Lung (tissue), 12 donors: Measurements from ENCODE around the gene DACT2. TPM values are rescaled to one million over a fixed set of nuclear protein-coding genes. Genes with fewer than 3 reads are reported as not detected.
"Not testable (repeated sequence)": the region's sequence is repeated elsewhere in the genome, so short reads cannot be mapped to it uniquely, and the experiment has no call there.

Experiments
- ATAC-seq: fragments of 200-7000 bp; cut with Tn5 transposase; one replicate; pipeline ENCODE4 v1.9.1; 2020; ENCODE audit warnings: moderate number of reproducible peaks; ENCODE audit not compliant: insufficient read depth, low FRiP score
- DNase-seq, 3 donors: peaks; one replicate each; pipeline ENCODE4 v3.0.0-alpha.2; 2013 to 2017
- H3K27ac ChIP-seq, 2 donors: one replicate each; pipeline ENCODE4 v1.5.1; 2013; ENCODE audit warnings: mild to moderate bottlenecking in 2 of 2, moderate library complexity in 2 of 2, control low read depth in 1 of 2, inconsistent platforms in 1 of 2, low read depth in 1 of 2, low read length in 1 of 2
- H3K27me3 ChIP-seq, 3 donors: one replicate each; pipeline ENCODE4 v1.5.1; 2013; ENCODE audit warnings: low read length in 2 of 3; ENCODE audit not compliant: control insufficient read depth in 3 of 3, insufficient read depth in 3 of 3
- H3K36me3 ChIP-seq, 4 donors: one replicate each; pipeline ENCODE4 v1.5.1; 2013; ENCODE audit warnings: low read length in 4 of 4, mild to moderate bottlenecking in 1 of 4, moderate library complexity in 1 of 4; ENCODE audit not compliant: control insufficient read depth in 4 of 4, insufficient read depth in 4 of 4
- H3K4me1 ChIP-seq, 5 donors: one replicate each; pipeline ENCODE4 v1.5.1; 2013; ENCODE audit warnings: low read length in 5 of 5, mild to moderate bottlenecking in 2 of 5, moderate library complexity in 1 of 5; ENCODE audit not compliant: control insufficient read depth in 5 of 5, insufficient read depth in 5 of 5
- H3K4me3 ChIP-seq: one replicate; pipeline ENCODE4 v1.5.1; 2013; ENCODE audit warnings: mild to moderate bottlenecking, control low read depth, moderate library complexity
- H3K9ac ChIP-seq, 2 donors: one replicate each; pipeline ENCODE4 v1.5.1; 2013; ENCODE audit warnings: low read length in 2 of 2, control low read depth in 1 of 2; ENCODE audit not compliant: insufficient read depth in 1 of 2
- H3K9me3 ChIP-seq, 4 donors: one replicate each; pipeline ENCODE4 v1.5.1; 2013; ENCODE audit warnings: low read length in 3 of 4, mild to moderate bottlenecking in 1 of 4, moderate library complexity in 1 of 4; ENCODE audit not compliant: control insufficient read depth in 4 of 4, insufficient read depth in 3 of 4
- WGBS, 2 donors: extraction: QIAGEN DNeasy Blood & Tissue Kit; methylation state at CpG; one replicate each; pipeline ENCODE4 v1.1.7; 2013; 5-methylcytosine and 5-hydroxymethylcytosine counted together
- polyA plus RNA-seq, 2 donors: library from polyadenylated mRNA; stranded (reverse); fragments of 200-250 nt; gene quantifications; one replicate each; pipeline ENCODE4 v1.2.1, GENCODE V29; 2013
- total RNA-seq, 2 donors: library from RNA; depleted of rRNA in 1 of 2; stranded (reverse); fragments of >200 nt in 1 of 2; gene quantifications; one replicate each; pipeline ENCODE4 v1.2.1, GENCODE V29; 2014 to 2021
- TF ChIP-seq, protein P1 (sequence below): IDR thresholded peaks from 2 replicates; pipeline ENCODE4 v1.5.1; 2012; ENCODE audit warnings: mild to moderate bottlenecking; ENCODE audit errors: control extremely low read depth, extremely low read depth
- donor health status: control.
- donor health status: control.
- donor health status: Bipolar disorder and iron deficiency.
- donor health status: healthy.
- donor health status: DM: yes; HTN: yes; CAD: no.

The DACT2 gene
- total and polyA plus RNA-seq, 4 donors = 0.30 to 2.6 (median 1.7) TPM

DNA sequence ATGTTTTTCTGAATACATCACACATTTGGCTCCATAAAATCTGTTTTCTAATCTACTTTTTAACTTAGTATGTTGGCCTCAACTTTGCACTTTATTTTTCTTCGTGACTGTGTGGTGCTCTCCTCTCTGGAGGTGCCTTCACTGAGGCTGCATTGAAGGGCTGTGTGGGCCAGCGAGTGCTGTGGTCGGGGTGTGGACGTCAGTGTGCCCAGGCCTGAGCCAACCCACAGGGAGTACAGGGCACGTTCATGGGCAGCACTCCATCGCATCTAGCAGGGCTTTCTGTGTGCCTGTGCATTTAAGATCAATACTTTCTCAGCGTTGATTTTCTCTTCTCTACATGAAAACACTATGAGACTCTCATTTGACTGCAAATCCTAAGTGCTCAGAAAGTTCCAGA is 37.8 kb downstream of the DACT2 start:
- no peak for ATAC-seq
- TF ChIP-seq, protein P1, sequence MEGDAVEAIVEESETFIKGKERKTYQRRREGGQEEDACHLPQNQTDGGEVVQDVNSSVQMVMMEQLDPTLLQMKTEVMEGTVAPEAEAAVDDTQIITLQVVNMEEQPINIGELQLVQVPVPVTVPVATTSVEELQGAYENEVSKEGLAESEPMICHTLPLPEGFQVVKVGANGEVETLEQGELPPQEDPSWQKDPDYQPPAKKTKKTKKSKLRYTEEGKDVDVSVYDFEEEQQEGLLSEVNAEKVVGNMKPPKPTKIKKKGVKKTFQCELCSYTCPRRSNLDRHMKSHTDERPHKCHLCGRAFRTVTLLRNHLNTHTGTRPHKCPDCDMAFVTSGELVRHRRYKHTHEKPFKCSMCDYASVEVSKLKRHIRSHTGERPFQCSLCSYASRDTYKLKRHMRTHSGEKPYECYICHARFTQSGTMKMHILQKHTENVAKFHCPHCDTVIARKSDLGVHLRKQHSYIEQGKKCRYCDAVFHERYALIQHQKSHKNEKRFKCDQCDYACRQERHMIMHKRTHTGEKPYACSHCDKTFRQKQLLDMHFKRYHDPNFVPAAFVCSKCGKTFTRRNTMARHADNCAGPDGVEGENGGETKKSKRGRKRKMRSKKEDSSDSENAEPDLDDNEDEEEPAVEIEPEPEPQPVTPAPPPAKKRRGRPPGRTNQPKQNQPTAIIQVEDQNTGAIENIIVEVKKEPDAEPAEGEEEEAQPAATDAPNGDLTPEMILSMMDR = no peak
- H3K4me3 ChIP-seq = no peak overlapping the region
- H3K36me3 ChIP-seq = no peaks in the 10 kb centered on the region
- no peaks in the 10 kb centered on the region for H3K27me3 ChIP-seq
- H3K9ac ChIP-seq = no peak overlapping the region
- H3K4me1 ChIP-seq = peaks cover 0 to 10% (median 0%) of the 10 kb centered on the region in 5 donors
- 81 to 90% methylated on average over 7 of the region's 7 CpGs for WGBS, 2 donors
- no peaks in the 10 kb centered on the region for H3K9me3 ChIP-seq
- no peak for DNase-seq
- no peak overlapping the region for H3K27ac ChIP-seq

DNA sequence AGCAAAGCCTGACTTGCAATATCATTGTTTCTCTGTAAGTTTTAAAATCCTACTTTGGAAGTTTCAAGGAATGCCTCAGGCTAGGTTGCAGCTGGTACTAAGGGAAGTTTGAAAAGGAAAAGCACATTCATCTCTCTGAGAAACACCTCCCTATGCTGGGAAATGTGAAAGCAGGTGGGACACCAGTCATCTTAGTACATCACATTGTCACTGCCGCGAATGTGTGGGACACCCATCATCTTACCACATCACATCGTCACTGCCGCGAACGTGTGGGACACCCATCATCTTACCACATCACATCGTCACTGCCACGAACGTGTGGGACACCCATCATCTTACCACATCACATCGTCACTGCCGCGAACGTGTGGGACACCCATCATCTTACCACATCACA is 38.3 kb downstream of the DACT2 start:
- not testable (repeated sequence) for H3K4me3 ChIP-seq, H3K9me3 ChIP-seq, ATAC-seq, DNase-seq, H3K27ac ChIP-seq, H3K36me3 ChIP-seq, H3K27me3 ChIP-seq, H3K4me1 ChIP-seq, H3K9ac ChIP-seq
- 95 to 97% methylated on average over 13 of the region's 13 CpGs for WGBS, 2 donors

DNA sequence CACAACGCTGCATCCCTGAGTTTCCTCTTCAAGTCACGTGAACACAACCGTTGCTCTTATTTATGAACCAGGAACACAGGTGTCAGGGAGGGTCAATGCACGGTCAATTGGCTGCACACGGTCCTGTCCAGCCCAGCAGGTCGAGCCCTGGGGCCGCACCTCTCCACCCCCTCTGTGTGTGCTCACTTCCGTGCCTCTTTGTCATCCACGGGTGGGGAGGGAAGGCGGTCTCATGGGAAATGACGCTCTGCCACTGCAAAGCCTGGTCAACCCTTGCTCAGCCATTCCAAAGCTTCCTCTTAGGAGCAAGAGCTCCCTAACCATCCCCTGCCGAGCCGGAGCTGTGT is 38.7 kb downstream of the DACT2 start:
- no peak for ATAC-seq
- Histone ChIP-seq H3K4me3 (no peak overlapping the region), H3K36me3 (no peaks in the 10 kb centered on the region), H3K27me3 (no peaks in the 10 kb centered on the region), H3K4me1 (peaks cover 0 to 10% (median 0%) of the 10 kb centered on the region in 5 donors), H3K9me3 (no peaks in the 10 kb centered on the region), H3K27ac (no peak overlapping the region), H3K9ac (no peak overlapping the region)
- no peak for DNase-seq
- TF ChIP-seq, protein P1 = no peak
- WGBS, 2 donors = 57 to 59% methylated on average over 13 of the region's 13 CpGs

GRCh38 chr6:168280020-168280898 is 39.3 kb downstream of the DACT2 start:
- DNase-seq (peak in 1 of 3 donors; percentile 35), ATAC-seq (no peak)
- no peak overlapping the region for H3K4me3 ChIP-seq
- H3K9me3 ChIP-seq = no peaks in the 10 kb centered on the region
- H3K4me1 ChIP-seq = peaks cover 0 to 13% (median 2%) of the 10 kb centered on the region in 5 donors
- TF ChIP-seq, protein P1 = no peak
- 75 to 82% methylated on average over 20 to 21 of the region's 21 CpGs for WGBS, 2 donors
- no peak overlapping the region for H3K9ac ChIP-seq
- H3K27ac ChIP-seq = no peak overlapping the region
- no peaks in the 10 kb centered on the region for H3K27me3 ChIP-seq
- no peaks in the 10 kb centered on the region for H3K36me3 ChIP-seq
